DMS79 treated with DMSO at 0.1 percent for 48 hours (cell line): ENCODE measurements around the gene TNFRSF13B.
"Not testable (repeated sequence)": the region's sequence is repeated elsewhere in the genome, so short reads cannot be mapped to it uniquely, and the experiment has no call there.

Source experiments
- DNase-seq: peaks from one replicate; lab custom pipeline; 2025; lab: John Stamatoyannopoulos, UW

TNFRSF13B gene

GRCh38 chr17:16926571-16927451, 45.1 kb downstream of the TNFRSF13B start:
- DNase-seq = no peak

DNA sequence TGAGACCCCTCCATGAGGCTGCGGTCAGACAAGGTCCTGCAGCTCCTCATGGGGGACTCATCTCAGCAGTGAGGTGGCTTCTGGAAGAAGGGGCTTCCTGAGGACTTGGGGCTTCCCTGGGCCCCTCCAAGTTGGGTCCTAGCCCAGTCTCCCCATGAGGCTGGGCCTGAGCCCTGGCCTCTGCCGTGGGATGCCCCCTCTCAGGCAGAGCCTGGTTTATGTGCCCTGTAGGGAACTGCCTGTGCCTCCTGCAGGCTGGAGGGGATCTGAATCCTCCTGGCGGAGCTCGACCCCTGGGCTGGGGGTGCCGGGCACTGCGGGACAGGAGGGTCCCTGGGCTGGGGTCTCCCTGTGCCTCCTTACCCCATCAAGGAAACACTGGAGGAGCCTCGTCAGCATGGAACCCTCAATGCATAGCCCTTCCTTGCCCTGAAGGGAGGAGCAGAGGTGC, 45.8 kb downstream of the TNFRSF13B start:
- DNase-seq = no peak

DNA sequence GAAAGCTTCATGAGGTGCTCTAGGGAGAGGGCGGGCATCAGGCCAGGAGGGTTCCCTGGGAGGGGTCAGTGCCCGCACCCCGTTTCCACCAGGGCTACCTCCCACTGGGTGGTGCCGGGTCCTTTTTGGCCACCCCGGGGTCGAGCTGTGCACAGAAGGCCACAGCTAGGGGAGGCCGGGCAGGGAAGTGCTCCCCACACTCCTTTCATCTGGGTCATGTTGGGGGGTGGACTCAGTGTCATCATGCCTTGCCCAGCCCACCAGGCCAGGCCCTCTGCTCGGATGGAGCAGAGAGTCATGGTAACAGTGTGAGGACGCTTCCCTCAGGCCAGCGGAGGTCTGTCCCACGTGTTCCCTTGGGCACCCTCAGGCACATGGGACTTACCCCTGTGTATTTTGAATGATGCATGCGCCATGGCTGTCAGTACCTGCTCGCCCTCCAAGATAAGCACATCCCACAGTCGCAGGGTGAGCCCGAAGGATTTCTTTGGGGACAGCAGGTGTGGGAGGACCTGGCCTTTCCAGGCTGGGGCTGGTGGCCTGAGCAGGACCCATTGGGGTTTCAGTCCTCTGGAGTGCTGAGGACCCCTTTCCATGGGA, 46.4 kb downstream of the TNFRSF13B start:
- DNase-seq = no peak

- DNase-seq = no peak
Observed at GRCh38 chr17:16924696-16925440, 47.0 kb downstream of the TNFRSF13B start.

DNA sequence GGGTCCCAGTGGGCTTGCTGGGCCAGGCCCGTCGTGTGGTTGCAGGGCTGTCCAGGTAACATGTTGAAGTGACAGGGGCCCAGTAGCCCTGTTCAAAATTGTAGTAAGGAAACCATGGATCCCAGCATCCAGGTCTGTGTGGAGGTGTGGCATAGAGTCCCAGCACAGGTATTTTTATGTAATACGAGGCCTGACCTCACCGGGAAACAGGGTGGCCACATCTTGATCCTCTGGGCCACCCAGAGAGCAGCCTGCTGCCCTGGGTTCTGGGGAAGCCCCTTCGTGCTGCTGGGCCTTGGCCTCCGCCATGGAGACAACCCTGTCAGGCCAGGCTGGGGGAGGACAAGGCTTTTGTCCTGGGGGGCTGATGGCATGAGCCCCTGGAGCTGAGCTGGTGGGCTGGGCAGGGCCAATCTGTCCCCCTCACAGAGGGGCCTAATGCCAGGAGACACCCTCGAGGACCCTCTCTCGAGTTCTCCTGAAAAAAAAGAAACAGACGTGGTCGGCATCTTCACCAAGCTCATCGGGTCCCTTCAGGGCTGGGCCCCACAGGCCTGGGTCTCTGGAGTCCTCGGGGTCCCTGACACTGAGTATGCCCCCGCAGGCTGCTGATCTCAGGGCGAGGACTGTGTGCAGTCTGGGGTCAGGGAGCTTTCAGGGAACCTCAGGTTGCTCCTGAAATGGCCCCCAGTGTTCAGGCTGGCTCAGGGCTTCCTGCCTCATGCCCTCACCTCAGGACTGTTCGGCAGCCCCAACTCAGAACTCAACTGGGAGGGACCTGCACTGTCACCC, 47.8 kb downstream of the TNFRSF13B start:
- no peak for DNase-seq

GRCh38 chr17:16923097-16923903, 48.6 kb downstream of the TNFRSF13B start:
- no peak for DNase-seq

DNA sequence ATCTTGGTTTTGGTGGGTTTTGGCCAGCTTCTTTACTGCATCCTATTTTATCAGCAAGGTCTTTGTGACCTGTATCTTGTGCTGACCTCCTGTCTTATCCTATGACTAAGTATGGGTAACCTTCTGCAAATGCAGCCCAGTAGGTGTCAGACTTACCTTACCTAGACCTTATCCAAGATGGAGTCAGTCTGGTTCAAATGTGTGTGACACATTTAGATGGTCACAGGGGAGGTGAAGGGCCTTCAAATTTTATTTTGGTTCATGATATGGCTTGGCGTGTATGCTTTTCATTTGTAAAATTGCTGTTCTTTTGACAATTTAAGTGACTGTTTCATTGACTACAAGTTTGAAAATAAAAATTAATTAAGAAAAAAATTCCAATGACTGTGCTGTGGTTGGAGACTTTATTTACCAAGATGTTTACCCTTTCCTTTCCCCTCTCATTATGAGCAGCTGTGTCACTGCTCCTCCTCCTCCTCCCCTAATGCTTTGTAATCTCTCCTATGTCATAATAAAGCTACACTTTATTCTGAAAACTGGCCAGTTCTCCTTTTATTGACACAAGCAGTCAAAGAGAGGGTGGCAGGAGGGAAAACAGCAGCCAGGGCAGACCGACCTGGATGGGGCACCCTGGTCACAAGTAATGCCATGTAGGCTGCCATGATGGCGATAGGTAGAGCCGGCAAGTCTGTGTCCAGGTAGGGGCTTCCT, 49.4 kb downstream of the TNFRSF13B start:
- DNase-seq = no peak

- DNase-seq = not testable (repeated sequence)
Observed at GRCh38 chr17:16921451-16921850, 50.5 kb downstream of the TNFRSF13B start.

- DNase-seq = no peak
Observed at GRCh38 chr17:16920628-16921020, 51.3 kb downstream of the TNFRSF13B start.

GRCh38 chr17:16919663-16920627, 52.0 kb downstream of the TNFRSF13B start:
- no peak for DNase-seq

DNA sequence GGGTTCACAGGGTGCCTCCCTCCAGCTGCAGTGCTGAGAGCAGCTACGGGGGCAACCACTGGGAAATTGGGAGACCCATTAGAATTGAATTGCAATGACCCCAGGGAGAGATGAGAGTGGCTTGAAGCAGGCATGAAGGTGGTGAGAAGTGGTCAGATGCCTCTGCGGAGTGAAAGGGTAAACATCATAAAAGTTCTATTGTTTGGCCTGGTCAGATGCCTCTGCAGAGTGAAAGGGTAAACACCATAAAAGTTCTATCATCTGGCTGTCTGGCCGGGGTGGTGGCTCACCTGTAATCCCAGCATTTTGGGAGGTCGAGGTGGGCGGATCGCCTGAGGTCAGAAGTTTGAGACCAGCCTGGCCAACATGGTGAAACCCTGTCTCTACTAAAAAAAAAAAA, 53.5 kb downstream of the TNFRSF13B start:
- DNase-seq = peak; percentile 2

DNA sequence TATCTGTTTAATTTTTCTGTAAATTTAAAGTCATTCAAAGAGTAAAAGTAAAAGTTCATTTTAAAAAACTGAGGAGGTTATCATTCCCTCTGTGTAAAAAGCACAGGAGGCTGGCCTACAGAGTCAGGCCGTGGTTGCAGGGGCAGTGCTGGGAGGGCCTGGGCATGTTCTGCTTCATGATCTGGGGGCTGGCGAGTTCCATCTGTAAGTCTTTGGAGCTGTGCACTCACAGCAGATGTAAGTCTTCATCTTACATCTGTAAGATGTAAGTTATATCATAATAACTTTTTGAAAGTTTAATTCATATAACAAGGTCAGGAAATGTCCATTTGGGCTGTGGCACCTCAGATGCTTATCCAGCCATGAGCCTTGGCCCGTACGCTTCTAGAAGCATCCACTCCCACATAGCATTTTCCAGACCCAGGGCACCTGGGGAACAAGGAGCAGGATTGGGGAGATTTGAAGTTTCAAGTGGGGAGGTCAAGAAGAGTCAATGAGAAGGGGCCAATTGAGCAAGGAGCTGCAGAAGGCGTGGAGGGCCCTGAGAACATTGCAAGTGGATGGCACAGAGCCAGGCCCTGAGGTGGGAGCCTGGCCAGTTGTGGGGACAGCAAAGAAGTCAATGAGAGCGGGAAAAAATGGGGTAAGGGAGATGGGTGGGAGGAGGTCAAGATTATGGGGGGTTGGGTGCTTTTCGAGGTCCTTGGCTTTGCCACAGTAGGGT, 54.1 kb downstream of the TNFRSF13B start:
- DNase-seq = peak; percentile 22

GRCh38 chr17:16916557-16916920, 55.4 kb downstream of the TNFRSF13B start:
- no peak for DNase-seq

DNA sequence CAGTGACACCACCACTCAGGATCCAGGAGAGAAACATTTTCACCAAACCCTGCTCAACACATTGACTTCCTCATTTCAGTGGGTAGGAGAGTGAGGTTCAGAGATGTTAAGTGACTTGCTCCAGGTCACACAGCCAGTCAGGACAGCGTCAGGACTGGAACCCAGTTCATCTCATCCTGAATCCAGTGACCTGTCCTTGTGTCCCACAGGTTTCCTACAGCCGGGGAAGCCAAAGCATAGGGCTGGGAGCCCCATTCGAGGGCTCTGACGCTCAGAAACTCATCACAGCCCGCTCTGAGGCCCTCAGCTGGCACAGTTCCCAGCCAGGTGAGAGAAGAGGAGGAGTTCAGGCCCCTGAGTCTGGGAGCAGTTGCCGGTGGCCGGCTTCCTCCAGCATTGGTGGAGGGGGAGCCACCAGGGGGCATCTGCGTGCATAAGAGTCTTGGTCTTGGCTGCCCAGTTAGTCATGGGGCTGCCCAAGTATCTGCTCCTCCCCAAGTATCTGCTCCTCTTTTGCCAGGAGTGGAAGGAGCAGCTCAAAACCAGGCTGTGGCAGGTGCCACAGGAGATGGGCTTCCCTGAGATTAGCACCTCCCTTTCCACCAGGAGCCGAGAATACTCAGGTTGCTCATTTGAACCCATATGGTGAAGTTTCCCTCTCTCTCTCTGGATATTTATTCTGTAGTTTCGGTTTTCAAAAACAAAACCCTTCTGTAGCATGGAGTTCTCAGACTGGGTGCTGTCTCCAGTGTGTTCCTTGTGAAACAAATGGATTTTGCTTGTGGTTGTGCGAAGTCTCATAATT, 56.0 kb downstream of the TNFRSF13B start:
- no peak for DNase-seq

GRCh38 chr17:16913463-16913862, 58.5 kb downstream of the TNFRSF13B start:
- no peak for DNase-seq

DNA sequence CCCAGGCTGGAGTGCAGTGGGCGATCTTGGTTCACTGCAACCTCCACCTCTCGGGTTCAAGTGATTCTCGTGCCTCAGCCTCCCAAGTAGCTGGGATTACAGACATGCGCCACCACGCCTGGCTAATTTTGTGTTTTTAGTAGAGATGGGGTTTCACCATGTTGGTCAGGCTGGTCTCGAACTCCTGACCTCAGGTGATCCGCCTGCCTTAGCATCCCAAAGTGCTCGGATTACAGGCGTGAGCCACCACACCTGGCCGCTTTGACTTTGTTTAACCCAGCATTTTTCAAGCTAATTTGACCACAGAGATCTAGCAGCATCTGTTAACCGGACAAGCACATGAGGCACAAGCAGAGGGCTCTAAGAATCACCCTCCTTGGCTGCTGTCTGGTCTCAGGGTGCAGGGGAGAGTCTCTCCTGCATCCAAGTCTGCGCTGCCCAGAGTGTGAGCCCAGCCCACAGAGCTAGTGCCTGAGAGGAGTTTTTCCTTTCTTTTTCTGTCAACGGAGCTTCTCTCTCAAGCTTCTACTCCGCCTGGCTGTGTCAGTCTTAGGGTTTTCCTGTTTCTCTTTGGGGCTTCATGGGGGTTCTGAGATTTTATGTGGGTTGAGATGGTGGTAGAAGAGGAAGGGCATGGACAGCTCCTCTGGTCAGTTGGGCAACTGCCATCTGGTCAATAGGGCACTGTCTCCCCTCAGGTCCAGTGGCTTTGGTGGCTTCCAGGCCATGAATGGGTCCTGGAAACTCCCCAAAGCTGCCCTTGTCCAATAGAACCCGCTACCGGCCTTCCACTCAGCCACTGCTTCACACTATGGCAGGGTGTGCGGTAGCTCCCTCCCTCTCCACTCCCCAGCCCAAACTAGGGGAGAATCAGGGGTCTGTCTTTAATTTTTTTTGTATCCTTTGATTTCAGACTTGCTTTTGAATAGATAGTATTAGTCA, 59.6 kb downstream of the TNFRSF13B start:
- DNase-seq = no peak
